NOMO-1 treated with DMSO at 0.1 percent for 48 hours (cell line): Measurements from ENCODE around the gene GAP43.

Experiments used
- DNase-seq: peaks from one replicate; lab custom pipeline; 2025; ENCODE audit not compliant: unreplicated experiment; lab: John Stamatoyannopoulos, UW

The GAP43 gene

DNA sequence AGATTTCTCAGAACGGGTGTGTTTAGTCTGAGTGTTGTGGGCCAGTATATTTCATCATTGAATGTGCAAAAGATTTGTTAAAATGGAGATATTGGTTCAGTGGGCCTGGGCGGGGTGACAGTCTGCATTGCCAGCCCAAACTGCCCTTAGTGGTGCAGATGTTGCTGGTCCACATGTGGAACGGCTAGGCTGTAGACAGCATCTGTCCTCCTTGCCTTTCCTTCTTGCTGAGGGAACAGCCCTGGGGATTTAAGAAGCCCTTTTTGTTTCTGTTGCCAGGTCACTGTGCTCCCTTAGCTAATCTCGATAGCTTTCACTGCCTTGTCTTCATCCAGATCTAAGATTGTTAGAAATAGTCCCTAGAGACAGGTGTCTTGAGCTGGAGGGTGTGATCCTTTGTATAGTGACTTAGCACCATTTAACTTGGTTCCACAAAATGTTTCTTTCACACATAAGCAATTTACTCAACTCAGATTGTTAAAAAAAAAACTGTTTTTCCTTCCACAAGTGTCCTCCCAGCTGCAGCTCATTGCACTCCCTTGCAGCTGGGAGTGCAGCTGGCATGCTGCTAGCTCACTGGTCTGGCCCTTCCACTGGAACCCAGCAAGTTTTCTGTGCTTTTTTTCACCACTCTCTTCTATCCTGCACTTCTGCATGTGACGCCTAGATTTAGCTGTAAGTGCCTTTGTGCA, 37.5 kb downstream of the GAP43 start:
- DNase-seq, result no peak

DNA sequence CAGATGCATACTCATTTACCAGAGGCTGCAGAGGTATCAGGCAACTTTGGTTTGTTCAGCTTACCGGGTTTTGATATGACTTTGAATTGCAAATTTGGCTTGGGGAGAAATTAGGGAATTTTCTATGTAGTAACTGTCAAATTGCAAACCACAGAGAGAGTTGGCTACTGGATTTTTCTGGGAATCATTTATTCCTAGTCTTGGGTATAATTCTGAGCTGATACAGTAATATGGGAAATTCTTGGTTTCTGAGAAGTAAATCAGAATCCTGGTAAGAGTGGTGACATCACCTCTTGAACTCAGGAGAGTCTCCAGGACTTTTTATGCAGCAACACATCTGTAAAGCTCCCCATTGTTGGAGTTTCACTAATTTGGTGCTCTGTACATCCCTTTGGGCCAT, 39.0 kb downstream of the GAP43 start:
- DNase-seq, result no peak

DNA sequence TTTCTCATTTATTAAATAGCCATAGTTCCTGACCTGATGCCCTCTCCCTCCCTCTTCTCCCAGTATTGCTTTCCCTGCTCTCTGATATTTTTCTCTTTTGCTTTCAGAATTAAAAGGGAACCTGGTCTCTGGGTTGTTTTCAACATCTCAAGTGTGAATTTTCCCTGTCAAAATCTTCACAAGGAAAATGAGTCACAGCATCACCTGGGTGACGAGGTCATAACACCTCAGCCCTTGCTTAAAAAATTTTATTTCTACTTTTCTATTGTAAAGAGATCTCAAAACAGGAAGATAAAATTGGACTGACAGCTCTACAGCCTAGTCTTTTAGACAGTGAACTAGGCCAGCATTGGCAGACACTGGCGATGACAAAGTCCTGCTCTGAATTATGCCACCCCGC, 40.1 kb downstream of the GAP43 start:
- DNase-seq, result no peak

DNA sequence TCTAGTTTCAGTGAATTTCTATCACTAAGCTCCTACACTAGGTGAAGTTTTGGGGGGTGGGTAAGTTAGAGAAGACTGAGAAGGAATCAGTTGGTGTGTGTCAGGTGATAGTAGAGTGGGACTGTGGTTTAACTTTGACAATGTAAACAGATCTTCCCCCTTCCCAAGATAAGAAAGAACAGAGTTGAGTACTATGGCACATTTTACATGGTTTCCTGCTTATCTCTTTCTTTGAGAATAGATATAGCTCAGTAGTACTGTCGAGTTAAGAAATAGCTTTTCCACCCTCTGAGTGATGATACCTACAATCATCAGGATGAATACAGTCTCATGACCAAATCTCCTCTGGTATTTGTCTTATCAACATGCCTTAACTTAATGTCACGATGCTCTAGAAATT, 42.8 kb downstream of the GAP43 start:
- no peak for DNase-seq

DNA sequence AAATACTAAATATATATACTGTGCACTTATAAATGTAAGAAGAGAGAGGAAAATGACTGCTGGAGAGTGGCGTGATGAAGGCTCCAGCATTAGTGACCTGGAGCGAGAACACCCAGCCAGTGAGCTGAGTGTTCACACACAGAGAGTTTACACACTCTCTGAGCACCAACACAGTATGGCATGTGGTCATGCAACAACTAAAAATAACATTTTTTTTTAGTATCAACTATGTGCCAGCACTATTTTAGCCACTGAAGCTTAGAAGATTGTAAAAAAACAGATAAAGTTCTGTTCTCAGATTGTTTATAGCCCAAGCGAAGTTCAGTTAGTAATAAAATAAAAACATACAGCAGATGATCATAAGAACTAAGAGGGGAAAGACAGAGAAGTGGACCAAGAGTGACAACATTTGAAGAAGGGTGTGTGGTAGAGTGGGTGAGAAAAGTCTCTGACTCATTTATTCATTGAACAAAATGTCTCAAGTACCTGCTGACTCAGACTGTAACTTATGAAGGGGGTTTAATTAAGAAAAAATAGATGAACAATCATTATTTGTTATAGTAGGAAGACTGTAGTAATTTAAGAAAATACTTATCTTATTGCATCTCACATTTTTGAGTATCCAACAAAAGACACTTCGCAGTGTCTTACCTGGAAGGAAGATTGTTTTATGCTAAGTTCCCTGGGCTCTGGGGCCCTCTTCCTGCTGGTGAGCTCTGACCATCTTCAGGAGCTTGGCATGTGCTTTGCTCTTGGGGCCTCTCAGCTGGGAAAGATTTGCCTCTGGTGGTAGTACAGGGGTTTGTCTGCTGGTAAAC, 43.8 kb downstream of the GAP43 start:
- no peak for DNase-seq

DNA sequence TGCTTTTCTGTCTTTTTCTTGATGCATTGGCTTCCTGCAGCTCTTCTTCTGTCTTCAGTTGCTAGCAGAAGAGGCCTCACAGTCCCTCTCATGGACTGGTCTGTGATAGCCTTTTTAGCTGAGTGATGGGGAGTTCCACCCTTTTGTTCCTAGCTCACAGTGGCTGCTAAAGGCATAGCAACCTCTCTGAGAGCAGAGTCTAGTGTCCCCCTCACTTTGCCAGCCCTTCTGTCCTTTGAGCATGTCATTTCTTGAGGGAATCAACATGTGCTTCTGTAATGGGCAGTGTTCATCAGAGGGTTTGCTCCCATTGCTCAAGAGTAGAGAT, 44.4 kb downstream of the GAP43 start:
- DNase-seq, result no peak

DNA sequence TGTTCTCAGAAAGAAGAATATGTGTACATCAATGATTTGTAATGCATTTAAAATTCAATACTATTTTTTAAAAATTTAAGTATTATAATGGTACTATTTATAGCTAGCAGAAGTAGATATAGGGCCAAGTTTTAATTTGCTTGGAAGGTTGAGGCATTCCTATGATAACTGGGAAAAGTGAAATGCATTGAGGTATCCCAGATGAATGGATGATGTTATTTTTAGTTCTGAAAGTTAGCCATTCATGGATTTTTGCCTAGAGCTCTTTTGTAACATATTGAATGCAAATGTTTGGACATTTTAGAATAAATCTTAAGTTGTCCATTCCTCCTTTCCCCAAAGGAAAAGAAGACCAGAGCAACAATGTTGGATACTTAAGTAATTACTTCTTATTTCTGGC, 47.6 kb downstream of the GAP43 start:
- no peak for DNase-seq

DNA sequence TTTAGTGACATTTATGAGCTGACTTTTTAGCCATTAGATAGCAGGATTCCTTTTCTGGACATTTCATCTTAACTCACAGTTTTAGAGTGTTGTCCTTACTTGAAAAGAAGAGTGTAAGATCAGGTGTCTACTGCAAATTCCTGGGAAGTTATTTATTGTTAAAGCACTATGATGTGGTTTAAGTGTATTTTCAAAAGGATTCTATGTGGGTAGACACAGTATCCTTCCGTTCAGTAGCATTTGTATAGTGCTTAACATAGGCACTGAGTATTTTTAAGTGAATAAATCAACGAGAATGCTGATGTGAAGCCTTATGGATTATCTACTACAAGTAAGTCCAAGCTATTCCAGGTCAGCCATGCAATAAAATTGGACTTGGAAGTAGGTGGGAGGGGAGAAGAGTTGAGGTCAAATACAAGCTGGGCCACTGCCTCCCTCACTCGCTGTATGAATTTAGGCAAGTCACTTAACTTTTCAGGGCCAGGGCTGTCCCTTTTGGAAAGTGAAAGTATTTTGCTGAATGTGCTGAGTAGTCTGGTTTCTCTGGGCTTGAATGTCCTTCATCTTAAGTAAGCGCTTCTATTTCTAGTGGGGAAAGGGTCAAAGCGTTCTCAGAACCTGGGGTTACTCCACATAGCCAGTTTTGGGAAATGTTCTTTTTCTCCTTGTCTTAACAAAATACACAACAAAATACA, 48.6 kb downstream of the GAP43 start:
- peak; percentile 12 for DNase-seq

DNA sequence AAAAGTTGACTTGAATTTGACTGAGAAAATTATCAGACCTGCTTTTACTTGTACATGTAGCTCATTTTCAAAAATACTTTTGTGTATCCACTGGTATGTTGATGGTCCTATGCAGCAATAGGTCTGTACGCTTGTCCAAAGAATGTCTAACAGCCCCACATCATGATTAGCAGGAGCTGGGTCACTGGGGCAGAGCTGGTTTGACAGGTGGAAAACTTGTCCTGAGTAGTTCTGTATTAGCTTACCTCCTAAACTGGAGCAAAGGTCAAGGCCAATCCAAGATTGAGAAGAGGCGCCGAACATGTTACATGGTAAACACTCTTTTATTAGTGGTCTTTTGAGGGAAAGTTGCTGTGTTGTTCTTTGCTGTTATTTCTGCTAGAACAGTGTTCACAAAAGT, 50.6 kb downstream of the GAP43 start:
- DNase-seq, result no peak

DNA sequence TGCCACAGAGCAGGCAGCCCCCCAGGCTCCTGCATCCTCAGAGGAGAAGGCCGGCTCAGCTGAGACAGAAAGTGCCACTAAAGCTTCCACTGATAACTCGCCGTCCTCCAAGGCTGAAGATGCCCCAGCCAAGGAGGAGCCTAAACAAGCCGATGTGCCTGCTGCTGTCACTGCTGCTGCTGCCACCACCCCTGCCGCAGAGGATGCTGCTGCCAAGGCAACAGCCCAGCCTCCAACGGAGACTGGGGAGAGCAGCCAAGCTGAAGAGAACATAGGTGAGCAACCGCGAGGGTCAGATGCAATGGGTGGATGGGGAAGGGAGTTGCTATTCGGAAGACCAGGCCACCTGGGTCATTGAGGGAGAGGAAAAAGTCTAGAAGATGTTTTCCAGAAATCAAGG, 53.0 kb downstream of the GAP43 start:
- no peak for DNase-seq

DNA sequence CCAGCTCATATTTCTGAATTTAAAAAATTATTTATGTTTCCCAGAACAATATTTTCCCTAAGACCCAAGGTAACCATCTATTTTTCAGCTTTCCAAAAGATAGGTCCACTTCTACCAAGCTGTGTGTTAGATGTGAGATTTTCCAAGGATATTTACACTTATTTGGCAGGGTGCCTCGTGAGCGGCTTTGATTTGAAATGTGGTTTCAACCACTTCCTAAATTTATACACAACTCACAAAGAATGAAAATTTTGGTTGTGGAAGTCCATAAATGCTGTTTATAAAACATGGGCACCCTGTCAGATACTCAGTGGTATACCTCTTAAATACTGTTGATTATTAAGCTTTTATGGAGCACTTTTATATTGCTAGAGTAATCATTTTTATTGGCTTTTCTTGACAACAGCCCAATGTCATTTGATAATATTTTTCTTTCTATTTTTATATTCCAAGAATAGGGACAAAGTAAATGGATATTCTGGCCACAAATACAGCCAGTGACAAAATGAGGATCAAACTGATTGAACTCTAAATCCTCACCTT, 57.6 kb downstream of the GAP43 start:
- DNase-seq, result no peak

DNA sequence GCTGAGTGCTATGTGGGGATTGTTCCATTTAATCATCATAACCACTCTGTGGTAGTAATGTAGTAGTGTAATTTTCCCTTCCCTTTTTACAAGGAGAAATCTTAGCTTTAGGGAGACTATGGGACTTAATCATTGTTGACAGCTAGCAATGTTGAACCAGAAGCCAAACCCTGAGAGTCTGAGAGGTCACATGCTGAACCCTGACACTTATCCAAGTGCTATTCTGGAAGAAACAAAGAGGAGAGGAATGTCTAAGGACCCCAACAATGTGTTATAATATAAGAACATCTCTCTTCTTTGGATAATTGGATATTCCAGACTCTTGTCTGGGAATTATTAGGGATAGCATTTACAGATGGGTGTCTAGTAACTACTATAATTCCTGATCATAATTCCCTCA, 58.4 kb downstream of the GAP43 start:
- DNase-seq, result no peak

DNA sequence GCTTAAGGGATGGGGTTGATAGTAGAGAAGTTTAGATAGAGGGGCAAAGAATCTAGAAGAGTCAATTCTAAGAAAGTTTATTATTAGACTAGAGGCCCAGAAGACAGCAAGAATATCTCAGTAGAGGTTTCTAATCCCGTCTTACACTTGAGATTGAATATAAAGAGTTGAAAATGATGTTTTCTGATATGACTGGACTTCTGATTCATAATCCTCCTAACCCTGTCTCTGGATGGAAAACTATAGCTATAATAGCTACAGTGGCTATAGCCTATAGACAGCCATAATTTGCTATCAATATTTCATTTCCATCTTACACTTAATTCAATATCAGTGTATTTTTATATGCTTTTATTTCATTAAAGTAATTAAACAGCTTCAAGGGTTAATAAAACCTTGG, 60.0 kb downstream of the GAP43 start:
- DNase-seq, result no peak

DNA sequence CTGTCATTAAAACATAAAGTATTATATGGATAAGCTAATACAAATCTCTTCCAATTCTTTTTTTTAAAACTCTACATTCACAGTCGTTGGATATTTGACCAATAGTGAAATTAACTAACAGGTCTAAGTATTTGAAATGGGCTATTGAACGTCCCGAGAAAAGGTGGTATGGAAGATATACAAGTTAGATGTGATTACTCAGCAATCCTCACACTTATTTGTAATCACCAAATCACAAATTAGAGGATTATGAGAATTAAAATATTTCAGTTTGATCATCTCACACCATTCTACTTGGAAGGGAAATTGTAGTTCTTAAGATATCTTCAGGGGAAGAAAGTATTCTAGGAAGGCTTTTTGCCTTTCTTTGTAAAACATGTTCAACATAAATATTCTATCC, 60.5 kb downstream of the GAP43 start:
- no peak for DNase-seq

DNA sequence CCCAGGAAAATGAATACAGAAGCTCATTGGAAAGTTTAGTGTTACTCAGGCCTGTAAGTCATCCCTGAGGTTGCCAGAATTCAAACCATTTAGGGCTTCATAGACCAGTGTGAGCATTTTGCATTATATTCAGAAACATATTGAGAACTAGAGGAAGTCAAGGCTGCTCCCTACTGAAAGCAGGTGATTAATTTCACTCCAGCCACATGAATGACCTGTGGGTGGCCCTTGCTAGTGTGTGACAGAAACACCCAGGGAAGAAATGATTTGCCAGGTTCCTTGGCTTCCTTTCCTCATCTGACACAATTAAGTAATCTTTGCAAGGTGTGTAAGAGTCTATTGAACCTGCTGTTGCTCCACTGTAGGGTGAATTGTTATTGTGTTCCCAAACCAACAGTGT, 61.8 kb downstream of the GAP43 start:
- DNase-seq, result no peak

DNA sequence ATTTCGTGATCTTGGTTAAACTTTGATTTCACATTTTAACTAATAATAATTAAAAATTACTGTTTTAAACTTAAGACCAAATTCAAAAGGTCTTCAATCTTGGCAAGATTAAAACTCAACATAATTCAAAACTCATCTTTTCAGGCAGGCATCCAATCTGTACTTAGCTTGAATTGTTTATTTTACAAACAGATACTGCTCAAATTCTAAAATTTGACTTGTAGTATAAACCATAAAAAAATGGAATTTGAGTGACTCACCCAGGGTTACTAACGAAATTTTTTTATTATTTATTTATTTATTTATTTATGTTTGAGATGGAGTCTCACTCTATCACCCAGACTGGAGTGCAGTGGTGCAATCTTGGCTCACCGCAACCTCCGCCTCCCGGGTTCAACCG, 64.4 kb downstream of the GAP43 start:
- DNase-seq, result no peak

DNA sequence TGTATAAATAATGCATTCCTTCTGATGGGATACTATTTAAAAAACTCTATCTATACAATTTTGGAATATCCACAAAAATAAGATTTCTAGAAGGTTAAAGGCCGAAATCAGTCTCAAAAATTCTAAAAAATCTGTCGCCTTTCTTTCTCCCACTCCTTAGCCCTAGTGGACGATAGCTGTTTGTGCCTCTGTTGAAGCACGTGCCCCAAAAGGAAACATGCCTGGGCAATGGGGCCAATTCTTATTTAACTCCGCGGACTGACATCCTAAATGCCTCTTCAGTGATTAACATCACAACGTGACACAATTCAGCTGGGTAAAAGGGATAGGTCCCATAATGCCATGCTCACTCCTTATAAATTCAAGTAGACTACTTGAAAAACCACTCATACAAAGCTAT, 65.1 kb downstream of the GAP43 start:
- no peak for DNase-seq

DNA sequence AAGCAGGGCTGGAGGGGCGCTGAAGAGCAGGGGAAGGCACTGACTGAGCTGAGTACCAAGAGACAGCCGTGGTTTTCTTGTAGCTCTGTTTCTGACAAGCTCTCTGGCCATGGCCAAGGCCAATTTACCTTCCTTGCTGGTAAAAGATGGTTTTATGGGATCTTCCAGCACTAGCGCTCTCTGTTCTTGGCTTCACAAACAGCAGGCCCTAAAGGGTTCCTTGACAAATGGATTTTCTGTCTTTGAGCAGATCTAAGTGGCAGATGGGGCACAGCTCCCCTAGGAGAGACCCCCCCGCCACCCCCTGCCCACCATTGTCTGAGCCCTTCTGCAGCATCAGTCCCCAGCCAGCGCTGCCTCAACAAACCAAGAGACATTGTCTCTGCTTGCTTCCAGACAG, 66.6 kb downstream of the GAP43 start:
- DNase-seq, result no peak

DNA sequence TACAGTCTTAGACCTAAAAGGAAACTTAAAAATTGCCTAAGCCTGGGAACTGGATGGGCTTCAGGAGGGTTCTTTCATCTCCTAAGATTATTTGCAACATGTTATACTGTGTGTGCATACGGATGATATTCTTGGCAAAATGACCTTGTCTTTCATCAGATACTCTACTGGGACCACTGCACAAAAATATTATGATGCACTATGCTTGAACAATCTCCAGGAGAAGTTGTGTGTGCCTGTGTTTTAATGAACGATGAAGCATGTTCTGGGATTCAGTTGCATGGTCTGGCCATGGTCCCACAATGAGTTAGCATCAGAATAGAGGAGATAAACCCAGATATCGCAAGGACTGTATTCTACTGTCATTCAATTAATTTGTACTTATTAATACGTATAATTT, 68.7 kb downstream of the GAP43 start:
- DNase-seq, result no peak

DNA sequence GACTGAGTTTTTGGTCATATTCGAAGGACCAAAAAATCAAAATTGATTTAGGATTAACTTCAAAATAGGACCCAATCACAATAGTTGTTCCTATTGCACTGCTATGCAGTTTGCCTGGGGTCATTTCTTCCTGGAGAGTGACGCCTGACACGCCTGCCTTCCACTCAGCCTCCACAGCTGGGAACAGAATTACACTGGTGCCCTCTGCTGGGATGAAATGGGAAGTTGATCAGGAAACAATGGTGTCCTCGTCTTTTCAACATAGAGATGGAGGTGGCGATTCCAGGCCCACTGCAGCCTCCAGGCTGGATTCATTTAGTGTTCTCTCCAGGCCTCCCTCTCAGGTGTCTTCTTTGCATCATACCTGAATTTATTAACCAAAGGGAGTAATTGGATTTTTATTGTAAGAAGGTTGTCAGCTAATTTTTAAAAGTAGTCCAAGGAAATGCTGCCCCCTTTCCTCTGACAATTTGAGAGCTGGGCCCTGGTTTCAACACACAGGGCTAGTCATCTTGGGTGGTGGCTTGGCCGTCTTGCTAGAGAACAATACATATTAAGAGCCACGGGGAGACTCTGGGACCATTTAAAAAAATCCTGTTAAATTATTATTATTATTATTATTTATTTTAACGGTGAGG, 69.7 kb downstream of the GAP43 start:
- DNase-seq, result peak; percentile 50

DNA sequence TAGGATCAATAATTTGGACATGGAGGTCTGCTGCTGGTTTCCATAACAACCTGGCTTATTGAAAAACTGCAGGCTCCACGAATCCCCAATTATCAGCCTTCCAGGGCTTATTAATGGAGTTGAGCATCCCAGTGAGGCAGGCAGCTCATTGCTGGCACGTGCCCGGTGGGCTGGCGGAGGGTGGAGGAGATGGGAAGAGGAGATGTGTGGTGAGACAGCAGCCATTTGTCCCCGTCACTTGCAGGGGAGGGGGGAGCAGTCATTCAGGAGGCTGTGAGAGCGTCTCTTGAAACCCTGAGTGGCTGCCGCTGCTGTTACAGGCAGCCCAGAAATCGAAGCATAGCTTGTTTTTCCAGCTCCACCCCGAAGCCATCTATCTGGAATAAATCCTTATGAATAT, 70.6 kb downstream of the GAP43 start:
- DNase-seq, result no peak

DNA sequence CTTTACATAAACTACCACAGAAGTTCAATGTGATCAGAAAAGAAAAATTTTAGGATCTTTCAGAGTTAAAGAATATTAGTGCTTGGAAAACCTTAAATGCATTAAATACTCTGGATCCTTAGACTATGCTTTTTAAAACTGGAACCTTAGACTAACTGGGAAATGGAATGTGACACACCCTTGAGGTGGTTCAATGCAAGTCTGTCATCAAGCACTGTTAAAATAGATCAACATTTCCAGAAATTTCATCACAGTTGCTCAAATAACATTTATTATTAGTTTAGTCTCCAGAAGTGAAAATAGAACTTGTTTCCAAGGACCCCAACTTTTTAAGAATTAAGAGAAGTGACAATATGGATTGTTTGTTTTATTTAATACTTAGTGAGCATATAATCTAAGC, 71.8 kb downstream of the GAP43 start:
- DNase-seq, result no peak
